GM11168 (cell line): ENCODE measurements around the gene ELFN1.

Source experiments
- in situ Hi-C: fragments of 300-500 bp; cut with MboI; formaldehyde crosslinking; loops from one replicate; pipeline ENCODE4 v1.12.0; 2022; ENCODE audit warnings: low sequenced_read_pairs; ENCODE audit not compliant: unreplicated experiment

Gene ELFN1

GRCh38 chr7:1720326-1720725, 50.2 kb downstream of the ELFN1 start:
- in situ Hi-C loops, result no loop called here

- in situ Hi-C loops, result no loop called here
Observed at GRCh38 chr7:1721047-1721690, 51.1 kb downstream of the ELFN1 start.

- in situ Hi-C loops, result no loop called here
Observed at GRCh38 chr7:1723254-1723653, 53.2 kb downstream of the ELFN1 start.

- in situ Hi-C loops, result no loop called here
Observed at GRCh38 chr7:1724118-1724910, 54.2 kb downstream of the ELFN1 start.

DNA sequence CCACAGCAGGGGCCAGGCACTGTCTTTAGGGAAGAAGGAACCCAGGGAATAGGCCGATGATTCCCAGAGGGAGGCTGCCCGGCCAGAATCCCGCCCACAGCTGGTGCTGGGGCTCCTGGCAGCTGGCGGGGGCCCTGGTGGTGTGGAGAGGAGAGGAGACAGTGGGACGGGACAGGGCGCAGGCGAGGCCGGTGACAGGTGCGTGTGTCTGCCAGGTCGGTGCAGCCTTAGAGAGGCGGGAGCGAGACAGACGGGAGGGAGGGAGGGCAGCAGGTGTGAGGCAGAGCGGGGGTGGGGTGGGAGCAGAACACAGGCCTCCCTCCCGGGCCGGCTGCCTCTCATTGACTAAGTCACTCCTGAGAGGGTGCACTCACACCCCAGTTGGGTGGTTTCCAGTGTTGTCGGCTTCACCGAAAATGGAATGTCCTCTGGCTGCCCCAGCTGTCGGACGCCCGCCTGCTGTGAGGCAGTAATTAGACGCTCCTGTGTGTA, 55.2 kb downstream of the ELFN1 start:
- in situ Hi-C loops, result no loop called here

GRCh38 chr7:1725766-1726630, 55.9 kb downstream of the ELFN1 start:
- in situ Hi-C loops, result no loop called here

GRCh38 chr7:1727079-1727478, 57.0 kb downstream of the ELFN1 start:
- in situ Hi-C loops, result no loop called here

- in situ Hi-C loops, result no loop called here
Observed at GRCh38 chr7:1727812-1728570, 57.9 kb downstream of the ELFN1 start.

- in situ Hi-C loops, result no loop called here
Observed at GRCh38 chr7:1729183-1729582, 59.1 kb downstream of the ELFN1 start.

DNA sequence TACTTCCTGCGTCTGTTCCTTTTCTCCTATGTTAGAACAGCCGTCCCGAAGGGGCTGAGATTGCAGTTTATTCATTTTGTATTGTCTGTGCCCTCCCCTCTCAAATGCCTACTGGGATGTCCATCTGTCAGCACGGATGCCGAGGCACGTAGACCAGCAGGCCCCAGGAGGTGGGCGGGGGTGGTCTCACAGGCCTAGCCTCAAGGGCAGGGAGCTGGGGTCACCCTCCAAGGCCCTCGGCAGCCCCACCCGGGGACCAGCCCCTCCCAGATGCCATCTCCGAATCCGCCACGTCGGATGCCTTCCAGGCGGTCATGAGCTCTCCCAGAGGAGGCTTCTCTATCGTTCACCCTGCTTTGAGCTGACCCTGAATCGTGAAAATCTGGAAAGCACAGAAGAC, 59.7 kb downstream of the ELFN1 start:
- in situ Hi-C loops, result no loop called here

- in situ Hi-C loops, result no loop called here
Observed at GRCh38 chr7:1732072-1732471, 62.0 kb downstream of the ELFN1 start.

- in situ Hi-C loops, result no loop called here
Observed at GRCh38 chr7:1732645-1733044, 62.6 kb downstream of the ELFN1 start.

DNA sequence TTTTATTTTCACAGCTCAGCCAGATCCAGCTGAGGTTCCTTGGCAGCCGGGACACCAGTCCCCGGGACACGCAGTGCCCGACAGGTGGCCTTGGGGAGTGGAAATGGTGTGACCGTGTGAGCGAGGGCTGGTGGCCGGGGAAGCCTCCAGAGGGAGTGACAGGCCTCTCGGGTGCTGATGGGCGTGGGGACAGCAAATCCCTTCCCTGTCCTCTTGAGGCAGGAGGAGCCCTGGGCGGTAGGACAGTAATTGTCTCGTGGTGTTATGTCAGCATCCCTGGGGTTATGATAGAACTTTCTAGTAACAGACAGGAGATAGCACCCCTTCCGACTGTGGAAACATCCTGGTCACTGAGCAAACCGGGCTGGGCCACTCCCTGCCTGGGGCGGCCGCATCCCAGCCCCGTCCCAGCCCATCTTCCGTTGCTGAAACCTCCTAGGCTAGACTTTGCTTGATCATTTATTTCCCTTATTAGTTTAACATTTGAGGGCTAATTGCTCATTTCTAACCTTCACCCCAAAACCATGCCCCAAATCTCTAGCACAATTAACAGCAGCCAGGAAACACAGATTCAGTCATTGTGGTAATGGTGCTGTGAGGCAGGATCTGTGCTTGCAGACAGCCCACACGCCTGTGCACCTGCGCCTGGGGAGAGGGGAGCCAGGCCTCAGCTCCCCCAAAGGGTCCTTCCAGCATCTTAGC, 63.3 kb downstream of the ELFN1 start:
- in situ Hi-C loops, result no loop called here

DNA sequence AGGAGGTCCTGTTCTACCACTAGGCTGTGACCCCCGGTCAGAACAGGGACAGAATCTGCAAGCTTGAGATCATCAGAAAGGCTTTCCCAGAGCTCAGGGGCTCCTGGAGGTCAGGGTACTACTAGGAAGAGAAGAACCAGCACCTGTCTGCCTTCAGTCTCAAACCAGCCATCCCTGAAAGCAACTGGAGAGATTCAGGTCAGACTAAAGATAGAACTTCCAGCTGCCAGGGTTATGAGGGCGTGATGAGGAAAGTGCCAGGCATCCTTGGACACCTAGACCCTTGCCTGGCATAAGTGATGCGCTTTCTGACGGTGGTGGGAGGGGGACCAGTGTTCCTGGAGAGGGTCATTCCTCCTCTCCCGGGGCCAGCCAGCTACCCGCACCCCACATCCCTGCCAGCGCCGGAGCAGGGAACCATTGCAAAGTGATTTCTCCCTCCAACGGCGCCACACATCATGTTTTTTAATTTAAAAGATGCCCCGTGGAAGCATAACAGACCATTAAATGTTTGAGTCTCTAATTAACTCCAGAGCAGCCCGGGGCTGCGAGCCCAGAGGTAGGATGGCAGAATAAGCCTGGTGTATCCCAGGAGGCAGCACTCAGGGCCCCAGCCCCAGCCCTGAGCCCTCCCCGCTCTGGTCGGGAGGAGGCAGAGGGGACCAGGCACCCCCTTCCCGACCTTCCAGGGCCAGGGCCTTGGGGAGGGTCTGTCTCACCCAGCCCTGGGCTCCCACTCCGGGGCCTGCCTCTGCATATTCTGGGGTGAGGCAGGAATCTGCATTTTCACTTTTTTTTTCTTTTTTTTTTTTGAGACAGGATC, 64.0 kb downstream of the ELFN1 start:
- in situ Hi-C loops, result no loop called here

DNA sequence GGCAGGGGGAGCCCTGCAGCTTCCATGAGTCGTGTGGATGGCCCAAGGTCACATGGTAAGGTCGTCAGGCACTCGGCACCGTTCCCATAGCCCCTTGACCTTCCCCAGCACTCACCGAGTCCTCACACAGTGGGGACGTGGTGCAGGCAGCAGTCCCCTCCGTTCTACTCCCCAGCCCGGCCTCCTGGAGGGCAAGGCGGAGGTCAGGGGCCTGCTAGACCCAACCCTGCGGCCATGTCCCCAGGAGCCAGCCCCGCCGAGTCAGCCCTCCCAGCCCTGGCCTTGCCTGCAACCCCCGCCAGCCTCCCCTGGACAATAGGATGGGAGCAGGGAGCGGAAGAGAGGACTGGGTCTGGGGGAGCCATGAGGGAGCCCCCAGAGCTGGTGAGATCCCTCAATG, 65.2 kb downstream of the ELFN1 start:
- in situ Hi-C loops, result no loop called here

GRCh38 chr7:1735806-1736483, 65.9 kb downstream of the ELFN1 start:
- in situ Hi-C loops, result no loop called here

- in situ Hi-C loops, result no loop called here
Observed at GRCh38 chr7:1736484-1736817, 66.4 kb downstream of the ELFN1 start.

- in situ Hi-C loops, result no loop called here
Observed at GRCh38 chr7:1736830-1737229, 66.8 kb downstream of the ELFN1 start.
